HG03354 (cell line): ENCODE data around the gene RXRA.

Source experiments
- ATAC-seq: cut with Tn5 transposase; IDR thresholded peaks from one replicate; pipeline ENCODE4 v1.9.1; 2021; ENCODE audit warnings: mild to moderate bottlenecking; ENCODE audit not compliant: unreplicated experiment, poor library complexity, severe bottlenecking

The RXRA gene

GRCh38 chr9:134321531-134321930, 4.7 kb upstream of the RXRA start:
- ATAC-seq = no peak

- ATAC-seq = no peak
Observed at GRCh38 chr9:134321946-134322741, 4.1 kb upstream of the RXRA start.

- ATAC-seq = no peak
Observed at GRCh38 chr9:134322781-134323241, 3.4 kb upstream of the RXRA start.

GRCh38 chr9:134323741-134324358, 2.4 kb upstream of the RXRA start:
- no peak for ATAC-seq

GRCh38 chr9:134324359-134325095, 1.7 kb upstream of the RXRA start:
- ATAC-seq = no peak

GRCh38 chr9:134325096-134325812, 1.0 kb upstream of the RXRA start:
- ATAC-seq = no peak

- ATAC-seq = no peak
Observed at GRCh38 chr9:134326724-134327601, 708 bp downstream of the RXRA start.

- ATAC-seq = no peak
Observed at GRCh38 chr9:134327671-134328231, 1.5 kb downstream of the RXRA start.

- ATAC-seq = no peak
Observed at GRCh38 chr9:134328341-134328840, 2.1 kb downstream of the RXRA start.

- ATAC-seq = no peak
Observed at GRCh38 chr9:134328841-134329575, 2.8 kb downstream of the RXRA start.

- ATAC-seq = no peak
Observed at GRCh38 chr9:134329576-134329855, 3.3 kb downstream of the RXRA start.

- no peak for ATAC-seq
Observed at GRCh38 chr9:134329886-134330285, 3.6 kb downstream of the RXRA start.

GRCh38 chr9:134330590-134330989, 4.3 kb downstream of the RXRA start:
- ATAC-seq = no peak

GRCh38 chr9:134331186-134332025, 5.2 kb downstream of the RXRA start:
- no peak for ATAC-seq

GRCh38 chr9:134332266-134332665, 6.0 kb downstream of the RXRA start:
- no peak for ATAC-seq

GRCh38 chr9:134332841-134333233, 6.6 kb downstream of the RXRA start:
- ATAC-seq = no peak

- no peak for ATAC-seq
Observed at GRCh38 chr9:134333234-134333873, 7.1 kb downstream of the RXRA start.
